ENCODE data around the gene BCOR. TPM values are rescaled to one million over a fixed set of nuclear protein-coding genes. Genes with fewer than 3 reads are reported as not detected.

BCOR gene
- total RNA-seq, 1 donor from 2014 or later = 24.8 TPM

DNA sequence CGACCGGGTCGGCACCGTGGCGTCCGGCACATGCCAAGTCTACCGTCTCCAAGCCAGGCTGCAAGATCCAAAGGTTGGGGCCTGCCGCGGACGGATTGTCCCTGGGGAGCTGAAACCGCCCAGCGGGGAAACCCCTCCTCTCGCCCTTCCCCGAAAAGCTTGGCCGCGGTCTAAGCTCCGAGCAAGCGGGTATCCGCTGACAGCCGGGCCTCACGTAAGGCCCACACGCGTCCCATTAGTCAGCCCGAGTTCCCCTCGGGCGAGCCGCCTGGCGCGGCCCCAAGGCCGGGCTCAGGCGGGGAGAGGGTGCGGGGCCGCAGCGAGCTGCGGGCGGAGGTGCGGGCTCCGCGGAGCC lies 6.8 kb upstream of the BCOR start:
- no peaks in the 10 kb centered on the region for H3K36me3 Mint-ChIP-seq (ENCODE audit: unreplicated experiment)
- no peaks in the 10 kb centered on the region for H3K9me3 Mint-ChIP-seq (ENCODE audit: unreplicated experiment)
- peak overlapping the region; percentile 72 for H3K27ac Mint-ChIP-seq (ENCODE audit: unreplicated experiment)
- H3K27me3 Mint-ChIP-seq (ENCODE audit: unreplicated experiment) = no peaks in the 10 kb centered on the region
- H3K4me3 Mint-ChIP-seq (ENCODE audit: unreplicated experiment) = peak overlapping the region; percentile 45
- TF ChIP-seq, protein P1, sequence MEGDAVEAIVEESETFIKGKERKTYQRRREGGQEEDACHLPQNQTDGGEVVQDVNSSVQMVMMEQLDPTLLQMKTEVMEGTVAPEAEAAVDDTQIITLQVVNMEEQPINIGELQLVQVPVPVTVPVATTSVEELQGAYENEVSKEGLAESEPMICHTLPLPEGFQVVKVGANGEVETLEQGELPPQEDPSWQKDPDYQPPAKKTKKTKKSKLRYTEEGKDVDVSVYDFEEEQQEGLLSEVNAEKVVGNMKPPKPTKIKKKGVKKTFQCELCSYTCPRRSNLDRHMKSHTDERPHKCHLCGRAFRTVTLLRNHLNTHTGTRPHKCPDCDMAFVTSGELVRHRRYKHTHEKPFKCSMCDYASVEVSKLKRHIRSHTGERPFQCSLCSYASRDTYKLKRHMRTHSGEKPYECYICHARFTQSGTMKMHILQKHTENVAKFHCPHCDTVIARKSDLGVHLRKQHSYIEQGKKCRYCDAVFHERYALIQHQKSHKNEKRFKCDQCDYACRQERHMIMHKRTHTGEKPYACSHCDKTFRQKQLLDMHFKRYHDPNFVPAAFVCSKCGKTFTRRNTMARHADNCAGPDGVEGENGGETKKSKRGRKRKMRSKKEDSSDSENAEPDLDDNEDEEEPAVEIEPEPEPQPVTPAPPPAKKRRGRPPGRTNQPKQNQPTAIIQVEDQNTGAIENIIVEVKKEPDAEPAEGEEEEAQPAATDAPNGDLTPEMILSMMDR (IDR thresholded peaks at IDR 0.05) = no peak
- no peak for DNase-seq (ENCODE audit: extremely low spot score, unreplicated experiment)
- H3K4me1 Mint-ChIP-seq (ENCODE audit: unreplicated experiment) = peaks cover 63% of the 10 kb centered on the region

DNA sequence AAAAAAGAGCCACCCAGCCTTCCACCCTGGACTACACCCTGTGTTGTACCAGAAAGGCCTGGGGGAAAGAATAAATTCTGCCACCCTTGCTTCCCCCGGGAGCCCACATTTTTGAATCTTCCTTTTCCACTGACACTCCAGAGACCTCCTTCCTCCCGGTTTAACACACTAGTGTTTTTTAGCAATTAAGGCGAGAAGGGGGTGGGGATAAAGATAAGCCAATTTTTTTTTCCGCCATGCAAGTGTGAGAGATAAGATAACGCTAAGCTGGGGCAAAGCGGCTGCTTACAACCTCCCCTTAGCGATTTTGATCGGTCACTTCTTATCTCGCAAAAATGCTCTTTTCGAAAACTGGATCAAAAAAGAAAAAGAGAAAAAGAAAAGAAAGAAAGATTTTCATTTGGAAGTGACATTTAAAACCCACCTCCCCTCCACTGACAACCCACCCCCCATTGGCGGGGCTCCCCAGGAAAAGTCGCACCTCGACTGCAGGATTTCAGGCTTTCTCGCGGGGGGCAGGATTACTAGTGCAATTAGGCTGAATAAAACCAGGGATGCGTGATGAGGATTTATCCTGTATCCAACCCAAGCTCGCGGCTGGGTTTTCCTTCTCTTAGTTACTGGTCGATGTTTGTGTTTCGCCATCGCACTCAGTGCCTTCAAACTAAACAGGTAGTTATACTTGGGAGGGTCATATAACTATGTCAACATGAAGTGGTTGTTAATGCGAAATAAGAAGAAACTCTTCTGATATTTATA lies 6.0 kb upstream of the BCOR start:
- Mint-ChIP-seq H3K27ac (ENCODE audit: unreplicated experiment) (peak overlapping the region; percentile 93), H3K4me3 (ENCODE audit: unreplicated experiment) (peak overlapping the region; percentile 45), H3K9me3 (ENCODE audit: unreplicated experiment) (no peaks in the 10 kb centered on the region)

DNA sequence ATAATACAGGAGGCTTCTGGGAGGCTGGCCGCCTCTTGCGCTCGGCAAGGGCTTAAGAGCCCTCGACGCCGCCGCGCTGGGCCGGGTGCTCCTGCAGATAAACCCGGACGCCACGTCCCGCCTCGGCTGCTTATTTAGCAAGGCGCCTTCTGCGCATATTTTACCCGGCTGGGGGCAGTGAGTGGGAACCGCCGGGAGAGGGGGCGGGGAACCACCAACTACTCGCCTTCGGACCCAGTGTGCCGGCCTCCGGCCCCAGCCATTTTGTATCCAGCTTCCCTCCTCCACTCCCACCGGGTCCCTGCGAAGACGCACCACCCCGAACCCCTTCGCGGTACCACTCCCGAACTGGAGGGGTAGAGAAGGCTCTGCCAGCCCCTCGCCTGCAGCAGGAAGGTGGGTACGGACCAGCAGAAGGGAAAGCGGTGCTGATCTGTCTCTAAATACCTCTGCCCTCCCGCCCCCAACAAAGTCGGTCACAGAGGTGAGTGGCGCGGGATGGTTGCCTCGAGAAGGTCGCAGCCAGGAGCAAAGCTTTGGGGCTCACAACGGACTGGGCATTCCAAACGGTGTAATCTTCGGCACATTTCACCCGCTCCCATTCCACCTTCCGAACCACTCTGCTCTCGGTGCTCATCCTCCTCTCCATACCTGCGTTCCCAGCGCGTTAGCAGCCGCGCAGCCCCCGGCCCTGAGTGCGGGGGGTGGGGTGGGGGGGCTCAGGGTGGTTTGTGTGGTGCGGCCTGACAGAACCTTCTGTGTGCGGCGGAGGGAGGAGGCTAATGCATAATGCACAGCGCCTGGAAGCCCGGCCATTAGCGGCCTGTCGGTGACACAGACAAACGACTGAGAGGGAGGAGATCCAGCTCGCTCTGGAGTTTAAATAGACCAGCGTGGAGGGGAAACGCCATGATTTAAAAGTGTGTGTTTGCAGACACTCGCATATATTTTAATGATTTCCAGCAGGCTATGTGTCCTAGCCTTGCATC lies 4.9 kb upstream of the BCOR start:
- no peak for DNase-seq (ENCODE audit: extremely low spot score, unreplicated experiment)
- H3K4me3 Mint-ChIP-seq (ENCODE audit: unreplicated experiment) = peak overlapping the region; percentile 52
- H3K9me3 Mint-ChIP-seq (ENCODE audit: unreplicated experiment) = no peaks in the 10 kb centered on the region
- H3K36me3 Mint-ChIP-seq (ENCODE audit: unreplicated experiment) = no peaks in the 10 kb centered on the region
- H3K4me1 Mint-ChIP-seq (ENCODE audit: unreplicated experiment) = peaks cover 61% of the 10 kb centered on the region
- TF ChIP-seq, protein P1 (IDR thresholded peaks at IDR 0.05) = no peak
- H3K27me3 Mint-ChIP-seq (ENCODE audit: unreplicated experiment) = no peaks in the 10 kb centered on the region
- H3K27ac Mint-ChIP-seq (ENCODE audit: unreplicated experiment) = peak overlapping the region; percentile 93

More for the DNA sequence above, 6.0 kb upstream of the BCOR start:
- no peak for DNase-seq (ENCODE audit: extremely low spot score, unreplicated experiment)
- no peaks in the 10 kb centered on the region for H3K27me3 Mint-ChIP-seq (ENCODE audit: unreplicated experiment)
- H3K4me1 Mint-ChIP-seq (ENCODE audit: unreplicated experiment) = peaks cover 69% of the 10 kb centered on the region
- H3K36me3 Mint-ChIP-seq (ENCODE audit: unreplicated experiment) = no peaks in the 10 kb centered on the region
- TF ChIP-seq, protein P1 (IDR thresholded peaks at IDR 0.05) = no peak

DNA sequence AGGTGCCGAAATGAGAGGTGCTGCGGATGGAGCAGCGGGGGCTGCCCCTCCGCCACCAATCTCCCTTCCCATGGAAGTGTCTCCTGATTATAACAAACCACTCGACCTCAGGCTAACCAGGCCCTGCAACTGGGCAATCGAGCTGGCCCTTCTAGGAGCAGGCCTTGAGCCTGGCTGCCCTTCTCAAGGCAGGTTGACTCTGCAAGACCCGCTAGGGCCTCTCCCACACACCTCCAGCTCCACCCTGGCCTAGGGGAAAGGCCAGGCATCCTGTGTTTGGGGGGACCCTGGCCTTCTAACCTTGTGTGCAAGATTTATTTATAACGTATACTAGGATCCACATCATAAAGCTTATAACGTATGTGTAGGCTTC lies 3.7 kb upstream of the BCOR start:
- Mint-ChIP-seq H3K9me3 (ENCODE audit: unreplicated experiment) (no peaks in the 10 kb centered on the region), H3K4me1 (ENCODE audit: unreplicated experiment) (peaks cover 54% of the 10 kb centered on the region), H3K36me3 (ENCODE audit: unreplicated experiment) (no peaks in the 10 kb centered on the region), H3K27me3 (ENCODE audit: unreplicated experiment) (no peaks in the 10 kb centered on the region), H3K27ac (ENCODE audit: unreplicated experiment) (peak overlapping the region; percentile 93), H3K4me3 (ENCODE audit: unreplicated experiment) (no peak overlapping the region)
- no peak for DNase-seq (ENCODE audit: extremely low spot score, unreplicated experiment)
- TF ChIP-seq, protein P1 (IDR thresholded peaks at IDR 0.05) = no peak
